ENCODE results near the gene LEFTY1.
"Not testable (repeated sequence)": the region's sequence is repeated elsewhere in the genome, so short reads cannot be mapped to it uniquely, and the experiment has no call there.

The LEFTY1 gene

GRCh38 chr1:225842788-225843425 is 46.0 kb downstream of the LEFTY1 start:
- no peak overlapping the region for H3K4me3 ChIP-seq (ENCODE audit: low read depth, low read length)
- no peak for TF ChIP-seq CTCF (IDR thresholded peaks at IDR 0.05; ENCODE audit: borderline replicate concordance, insufficient read depth, low read depth, low read length)

- TF ChIP-seq CTCF (IDR thresholded peaks at IDR 0.05; ENCODE audit: borderline replicate concordance, insufficient read depth, low read depth, low read length), result no peak
- H3K4me3 ChIP-seq (ENCODE audit: low read depth, low read length), result no peak overlapping the region
Measured at GRCh38 chr1:225842074-225842473, 46.9 kb downstream of the LEFTY1 start.

- no peak for TF ChIP-seq CTCF (IDR thresholded peaks at IDR 0.05; ENCODE audit: borderline replicate concordance, insufficient read depth, low read depth, low read length)
- no peak overlapping the region for H3K4me3 ChIP-seq (ENCODE audit: low read depth, low read length)
Measured at GRCh38 chr1:225840713-225841112, 48.2 kb downstream of the LEFTY1 start.

GRCh38 chr1:225840223-225840610 is 48.7 kb downstream of the LEFTY1 start:
- no peak overlapping the region for H3K4me3 ChIP-seq (ENCODE audit: low read depth, low read length)
- no peak for TF ChIP-seq CTCF (IDR thresholded peaks at IDR 0.05; ENCODE audit: borderline replicate concordance, insufficient read depth, low read depth, low read length)

GRCh38 chr1:225838793-225839192 is 50.2 kb downstream of the LEFTY1 start:
- no peak for TF ChIP-seq CTCF (IDR thresholded peaks at IDR 0.05; ENCODE audit: borderline replicate concordance, insufficient read depth, low read depth, low read length)
- no peak overlapping the region for H3K4me3 ChIP-seq (ENCODE audit: low read depth, low read length)

- not testable (repeated sequence) for H3K4me3 ChIP-seq (ENCODE audit: low read depth, low read length)
Measured at GRCh38 chr1:225836296-225836695, 52.6 kb downstream of the LEFTY1 start.
